ENCODE data around the gene ORC5.

DNA sequence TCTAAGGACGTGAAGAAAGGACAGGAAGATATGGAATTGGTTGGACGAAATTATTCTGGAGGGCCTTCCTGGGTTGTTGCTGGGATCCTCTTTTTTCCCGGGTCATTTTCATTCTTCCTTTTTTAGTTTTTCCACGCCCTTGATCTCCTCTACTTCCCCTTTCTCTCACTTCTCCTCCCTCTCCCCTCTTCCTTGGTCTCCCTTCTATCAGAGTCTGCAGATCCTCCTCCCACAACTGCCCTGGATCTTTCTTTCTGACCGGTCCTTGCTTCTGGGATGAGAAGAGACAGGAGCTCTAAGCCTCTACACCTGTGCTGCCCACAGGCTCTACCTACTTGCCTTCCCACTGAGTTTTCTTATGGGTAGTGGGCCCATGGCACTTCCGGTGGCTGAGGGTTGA lies 114.7 kb downstream of the ORC5 start:
- TF ChIP-seq POLR2A (IDR thresholded peaks at IDR 0.05; ENCODE audit: low read length) (no peak), GATA1 (IDR thresholded peaks at IDR 0.05; ENCODE audit: low read depth, low read length) (no peak)
